ENCODE measurements around the gene CCND2.
A peak's percentile ranks its signal among the peaks of the same experiment; 100 is the strongest.

Gene CCND2

DNA sequence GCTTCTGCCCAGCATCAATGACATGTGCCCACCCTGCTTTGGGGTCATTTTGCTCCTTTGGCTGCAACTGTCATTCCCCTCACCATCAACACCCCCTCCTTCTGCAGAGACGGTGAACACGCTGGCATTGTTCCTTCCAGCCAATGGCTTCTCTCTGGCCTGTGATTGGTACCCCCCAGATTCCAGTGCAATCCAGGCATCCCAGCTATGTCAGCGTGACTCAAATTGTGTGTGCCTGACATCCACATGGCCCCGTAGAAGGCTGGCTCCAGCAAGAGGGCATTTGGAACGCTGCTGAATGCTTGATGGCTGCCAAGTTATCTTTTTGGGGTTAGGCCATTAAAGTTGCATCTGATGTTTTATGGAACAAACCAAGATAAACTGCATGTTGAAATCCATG, 21.0 kb upstream of the CCND2 start:
- no peak overlapping the region for H2BK12ac ChIP-seq (ENCODE audit: low read length)
- H2BK120ac ChIP-seq (ENCODE audit: low read depth, low read length), result no peak overlapping the region
- no peaks in the 10 kb centered on the region for H3K79me1 ChIP-seq (ENCODE audit: low read depth, low read length)
- no peaks in the 10 kb centered on the region for H3K36me3 ChIP-seq (replicated peaks in 1 of 2; ENCODE audit: control insufficient read depth in 2 of 2, insufficient read depth in 2 of 2, low read length in 2 of 2)
- H2BK15ac ChIP-seq (ENCODE audit: low read length), result no peak overlapping the region
- no peak overlapping the region for H3K9ac ChIP-seq (ENCODE audit: low read depth, low read length, poor library complexity)
- H2AFZ ChIP-seq (ENCODE audit: low read length), result peak overlapping the region; percentile 14
- H4K8ac ChIP-seq (ENCODE audit: low read depth, low read length), result no peak overlapping the region
- no peak overlapping the region for H4K91ac ChIP-seq (ENCODE audit: low read depth, low read length, poor library complexity)
- no peaks in the 10 kb centered on the region for H3K9me3 ChIP-seq (replicated peaks in 1 of 2; ENCODE audit: control insufficient read depth in 2 of 2, insufficient read depth in 1 of 2, low read depth in 1 of 2, low read length in 2 of 2)
- no peak overlapping the region for H3K23ac ChIP-seq (ENCODE audit: low read depth, low read length, poor library complexity)
- no peak overlapping the region for H2BK5ac ChIP-seq (ENCODE audit: low read length)
- no peak overlapping the region for H3K27ac ChIP-seq (replicated peaks; ENCODE audit: low read length)
- H2AK5ac ChIP-seq (ENCODE audit: low read depth, low read length), result no peak overlapping the region
- no CpG with 5 or more reads among the region's 5 CpGs for WGBS, 2 donors (ENCODE audit: extremely low coverage in 2 of 2, insufficient read length in 2 of 2, insufficient replicate concordance in 1 of 2)
- no peak overlapping the region for H3K4me3 ChIP-seq (ENCODE audit: low read length in 2 of 2)
- no peak overlapping the region for H3K14ac ChIP-seq (ENCODE audit: low read length)
- H3K27me3 ChIP-seq (ENCODE audit: control insufficient read depth in 3 of 3, insufficient read depth in 3 of 3, low read depth in 1 of 3, low read length in 3 of 3), result peaks cover 0 to 10% (median 0%) of the 10 kb centered on the region in 3 experiments
- no peak for DNase-seq (ENCODE audit: low spot score)
- H3K4me2 ChIP-seq (ENCODE audit: insufficient read depth, low read length, poor library complexity, severe bottlenecking), result no peak overlapping the region
- no peak overlapping the region for H3K18ac ChIP-seq (ENCODE audit: low read length)
- peaks cover 3 to 19% of the 10 kb centered on the region in 2 donors for H3K4me1 ChIP-seq (ENCODE audit: control insufficient read depth in 2 of 2, insufficient read depth in 1 of 2, low read depth in 1 of 2, low read length in 2 of 2)
- no peak overlapping the region for H3K4ac ChIP-seq (ENCODE audit: low read length)

DNA sequence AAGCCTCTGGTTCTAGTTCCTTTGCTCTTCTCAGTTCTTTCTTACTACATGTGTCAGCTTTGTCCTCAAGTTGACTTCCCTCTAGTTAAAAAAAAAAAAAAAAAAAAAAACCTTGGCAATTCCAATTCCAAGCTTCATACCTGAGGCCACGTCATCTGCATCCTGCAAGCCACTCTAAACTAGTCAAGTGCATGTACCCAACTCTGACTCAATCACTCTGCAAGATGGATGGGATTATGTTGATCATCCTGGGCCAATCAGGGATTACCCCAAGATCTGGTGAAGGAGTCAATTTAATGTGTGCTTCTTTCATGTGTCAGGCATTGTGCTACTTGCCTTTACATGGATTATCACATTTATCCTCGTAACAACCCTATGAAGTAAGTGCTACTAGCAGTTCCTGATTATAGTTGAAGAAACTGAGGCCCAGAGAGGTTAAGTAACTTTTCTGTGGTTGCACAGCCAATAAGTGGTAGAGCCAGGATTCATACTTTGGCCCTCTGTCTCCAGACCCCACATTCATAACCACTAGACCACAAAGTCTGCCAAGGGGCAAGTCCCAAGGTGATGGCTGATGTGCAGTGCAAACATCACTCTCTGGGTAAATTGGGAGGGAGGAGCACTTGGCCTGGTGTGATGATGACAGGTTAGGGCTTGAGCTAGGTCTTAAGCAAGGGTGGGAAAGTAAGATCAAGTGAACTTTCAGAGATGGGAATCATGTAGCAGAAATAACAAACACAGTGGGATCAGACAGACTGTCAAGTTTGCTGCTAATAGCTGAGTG, 17.3 kb upstream of the CCND2 start:
- Histone ChIP-seq H4K8ac (ENCODE audit: low read depth, low read length) (no peak overlapping the region), H3K4me3 (ENCODE audit: low read length in 2 of 2) (no peak overlapping the region), H2BK15ac (ENCODE audit: low read length) (no peak overlapping the region), H2BK5ac (ENCODE audit: low read length) (no peak overlapping the region), H3K27ac (replicated peaks; ENCODE audit: low read length) (no peak overlapping the region), H3K18ac (ENCODE audit: low read length) (no peak overlapping the region), H3K36me3 (replicated peaks in 1 of 2; ENCODE audit: control insufficient read depth in 2 of 2, insufficient read depth in 2 of 2, low read length in 2 of 2) (no peaks in the 10 kb centered on the region), H3K27me3 (ENCODE audit: control insufficient read depth in 3 of 3, insufficient read depth in 3 of 3, low read depth in 1 of 3, low read length in 3 of 3) (peaks cover 0 to 13% (median 0%) of the 10 kb centered on the region in 3 experiments), H2AFZ (ENCODE audit: low read length) (no peak overlapping the region), H2BK120ac (ENCODE audit: low read depth, low read length) (no peak overlapping the region), H4K91ac (ENCODE audit: low read depth, low read length, poor library complexity) (no peak overlapping the region), H3K79me1 (ENCODE audit: low read depth, low read length) (no peaks in the 10 kb centered on the region), H3K4ac (ENCODE audit: low read length) (no peak overlapping the region), H3K9me3 (replicated peaks in 1 of 2; ENCODE audit: control insufficient read depth in 2 of 2, insufficient read depth in 1 of 2, low read depth in 1 of 2, low read length in 2 of 2) (no peaks in the 10 kb centered on the region), H3K4me1 (ENCODE audit: control insufficient read depth in 2 of 2, insufficient read depth in 1 of 2, low read depth in 1 of 2, low read length in 2 of 2) (peaks cover 3 to 11% of the 10 kb centered on the region in 2 donors), H2AK5ac (ENCODE audit: low read depth, low read length) (no peak overlapping the region), H3K9ac (ENCODE audit: low read depth, low read length, poor library complexity) (no peak overlapping the region), H3K23ac (ENCODE audit: low read depth, low read length, poor library complexity) (no peak overlapping the region), H3K4me2 (ENCODE audit: insufficient read depth, low read length, poor library complexity, severe bottlenecking) (no peak overlapping the region), H2BK12ac (ENCODE audit: low read length) (no peak overlapping the region), H3K14ac (ENCODE audit: low read length) (no peak overlapping the region)
- WGBS, 2 donors (ENCODE audit: extremely low coverage in 2 of 2, insufficient read length in 2 of 2, insufficient replicate concordance in 1 of 2), result no CpG with 5 or more reads among the region's 2 CpGs
- no peak for DNase-seq (ENCODE audit: low spot score)

DNA sequence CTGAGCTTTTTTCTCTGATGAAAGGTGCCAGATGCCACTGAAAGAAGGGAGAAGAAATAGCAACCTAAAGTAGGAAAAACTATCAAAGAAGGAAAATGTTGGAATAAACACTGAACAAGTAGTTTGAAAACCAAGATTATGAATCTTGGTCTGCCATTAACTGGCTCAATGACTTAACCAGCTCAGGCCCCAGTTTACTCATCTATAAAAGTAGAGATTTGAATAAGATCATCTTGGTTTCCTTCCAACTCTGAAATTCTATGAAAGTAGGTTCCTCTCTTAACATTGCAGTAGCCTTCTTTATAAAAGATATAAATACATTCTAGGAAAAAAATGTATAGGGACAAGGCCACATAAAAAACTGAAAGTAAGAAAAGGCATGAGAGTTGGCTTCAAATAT, 16.1 kb upstream of the CCND2 start:
- Histone ChIP-seq H3K9ac (ENCODE audit: low read depth, low read length, poor library complexity) (no peak overlapping the region), H4K91ac (ENCODE audit: low read depth, low read length, poor library complexity) (no peak overlapping the region), H3K18ac (ENCODE audit: low read length) (no peak overlapping the region), H3K27me3 (ENCODE audit: control insufficient read depth in 3 of 3, insufficient read depth in 3 of 3, low read depth in 1 of 3, low read length in 3 of 3) (peaks cover 0 to 13% (median 0%) of the 10 kb centered on the region in 3 experiments), H3K9me3 (replicated peaks in 1 of 2; ENCODE audit: control insufficient read depth in 2 of 2, insufficient read depth in 1 of 2, low read depth in 1 of 2, low read length in 2 of 2) (no peaks in the 10 kb centered on the region), H3K14ac (ENCODE audit: low read length) (no peak overlapping the region), H3K79me1 (ENCODE audit: low read depth, low read length) (no peaks in the 10 kb centered on the region), H3K23ac (ENCODE audit: low read depth, low read length, poor library complexity) (no peak overlapping the region), H3K27ac (replicated peaks; ENCODE audit: low read length) (no peak overlapping the region), H3K4me2 (ENCODE audit: insufficient read depth, low read length, poor library complexity, severe bottlenecking) (no peak overlapping the region), H2BK15ac (ENCODE audit: low read length) (no peak overlapping the region), H2BK5ac (ENCODE audit: low read length) (no peak overlapping the region), H3K36me3 (replicated peaks in 1 of 2; ENCODE audit: control insufficient read depth in 2 of 2, insufficient read depth in 2 of 2, low read length in 2 of 2) (no peaks in the 10 kb centered on the region), H3K4me3 (ENCODE audit: low read length in 2 of 2) (no peak overlapping the region), H3K4me1 (ENCODE audit: control insufficient read depth in 2 of 2, insufficient read depth in 1 of 2, low read depth in 1 of 2, low read length in 2 of 2) (peaks cover 2 to 6% of the 10 kb centered on the region in 2 donors), H4K8ac (ENCODE audit: low read depth, low read length) (no peak overlapping the region), H2BK12ac (ENCODE audit: low read length) (no peak overlapping the region), H2AFZ (ENCODE audit: low read length) (no peak overlapping the region), H2BK120ac (ENCODE audit: low read depth, low read length) (no peak overlapping the region), H2AK5ac (ENCODE audit: low read depth, low read length) (no peak overlapping the region), H3K4ac (ENCODE audit: low read length) (no peak overlapping the region)
- no peak for DNase-seq (ENCODE audit: low spot score)

DNA sequence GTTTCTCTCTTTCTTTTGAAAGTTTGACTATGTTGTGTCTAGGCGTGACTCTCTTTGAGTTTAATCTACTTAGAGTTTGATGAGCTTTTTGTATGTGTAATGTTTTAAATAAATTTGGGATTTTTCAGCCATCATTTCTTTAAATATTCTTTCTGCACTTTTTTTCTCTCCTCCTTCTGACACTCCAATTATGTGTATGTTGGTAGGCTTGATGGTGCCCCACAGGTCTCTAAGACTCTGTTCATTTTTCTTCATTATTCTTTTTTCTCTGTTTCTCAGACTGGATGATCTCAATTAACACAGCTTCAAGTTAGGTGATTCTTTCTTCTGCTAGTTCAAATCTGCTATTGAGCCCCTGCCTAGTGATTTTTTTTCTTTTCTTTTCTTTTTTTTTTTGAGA, 14.5 kb upstream of the CCND2 start:
- Histone ChIP-seq H3K9ac (ENCODE audit: low read depth, low read length, poor library complexity) (no peak overlapping the region), H2AK5ac (ENCODE audit: low read depth, low read length) (no peak overlapping the region), H3K4me1 (ENCODE audit: control insufficient read depth in 2 of 2, insufficient read depth in 1 of 2, low read depth in 1 of 2, low read length in 2 of 2) (no peaks in the 10 kb centered on the region), H3K4me2 (ENCODE audit: insufficient read depth, low read length, poor library complexity, severe bottlenecking) (no peak overlapping the region), H3K27ac (replicated peaks; ENCODE audit: low read length) (no peak overlapping the region), H3K9me3 (replicated peaks in 1 of 2; ENCODE audit: control insufficient read depth in 2 of 2, insufficient read depth in 1 of 2, low read depth in 1 of 2, low read length in 2 of 2) (no peaks in the 10 kb centered on the region), H3K14ac (ENCODE audit: low read length) (no peak overlapping the region), H2AFZ (ENCODE audit: low read length) (no peak overlapping the region), H3K18ac (ENCODE audit: low read length) (no peak overlapping the region), H3K4me3 (ENCODE audit: low read length in 2 of 2) (no peak overlapping the region), H3K27me3 (ENCODE audit: control insufficient read depth in 3 of 3, insufficient read depth in 3 of 3, low read depth in 1 of 3, low read length in 3 of 3) (peaks cover 0 to 19% (median 0%) of the 10 kb centered on the region in 3 experiments), H4K91ac (ENCODE audit: low read depth, low read length, poor library complexity) (no peak overlapping the region), H4K8ac (ENCODE audit: low read depth, low read length) (no peak overlapping the region), H3K79me1 (ENCODE audit: low read depth, low read length) (no peaks in the 10 kb centered on the region), H3K23ac (ENCODE audit: low read depth, low read length, poor library complexity) (no peak overlapping the region), H2BK12ac (ENCODE audit: low read length) (no peak overlapping the region), H2BK120ac (ENCODE audit: low read depth, low read length) (no peak overlapping the region), H3K4ac (ENCODE audit: low read length) (no peak overlapping the region), H2BK5ac (ENCODE audit: low read length) (no peak overlapping the region), H3K36me3 (replicated peaks in 1 of 2; ENCODE audit: control insufficient read depth in 2 of 2, insufficient read depth in 2 of 2, low read length in 2 of 2) (no peaks in the 10 kb centered on the region), H2BK15ac (ENCODE audit: low read length) (no peak overlapping the region)
- DNase-seq (ENCODE audit: low spot score), result no peak
- WGBS, 2 donors (ENCODE audit: extremely low coverage in 2 of 2, insufficient read length in 2 of 2, insufficient replicate concordance in 1 of 2), result no CpG with 5 or more reads among the region's 1 CpG
